Esophagus muscularis mucosa (tissue), 4 donors: ENCODE data around the gene SPDYE5. TPM values are rescaled to one million over a fixed set of nuclear protein-coding genes. Genes with fewer than 3 reads are reported as not detected.

Experiments
- DNase-seq: peaks from one replicate; pipeline ENCODE4 v3.0.0-alpha.2; 2017; ENCODE audit errors: extremely low spot score
- H3K27ac ChIP-seq, 4 donors: fragments of 200-600 bp; sonication (generic); replicated peaks in 1 of 4; 1 replicate in 3 of 4; 2 replicates in 1 of 4; pipeline ENCODE4 v1.5.1; 2016 to 2019; ENCODE audit warnings: mild to moderate bottlenecking in 1 of 4
- H3K27me3 ChIP-seq, 4 donors: fragments of 200-600 bp; sonication (generic); one replicate each; pipeline versions ENCODE4 v1.5.1 to v1.6.0; 2016 to 2019
- H3K36me3 ChIP-seq, 4 donors: fragments of 200-600 bp; sonication (generic); one replicate each; pipeline ENCODE4 v1.5.1; 2016 to 2019
- H3K4me1 ChIP-seq, 4 donors: fragments of 200-600 bp; sonication (generic); one replicate each; pipeline ENCODE4 v1.5.1; 2016 to 2019
- H3K4me3 ChIP-seq, 4 donors: fragments of 200-600 bp; sonication (generic); 1 replicate in 2 of 4; 2 replicates in 2 of 4; pipeline ENCODE4 v1.5.1; 2016 to 2019; ENCODE audit warnings: mild to moderate bottlenecking in 4 of 4, moderate library complexity in 1 of 4
- H3K9me3 ChIP-seq, 4 donors: fragments of 200-600 bp; sonication (generic); 1 replicate in 3 of 4; 2 replicates in 1 of 4; pipeline ENCODE4 v1.5.1; 2016 to 2019
- CTCF ChIP-seq, 3 experiments: fragments of 200-600 bp in 2 of 3; fragments of 450-650 bp in 1 of 3; sonication (generic) in 2 of 3; IDR thresholded peaks; one replicate each; pipeline ENCODE4 v1.5.1; 2017 to 2019; ENCODE audit warnings: antibody characterized with exemption in 3 of 3, mild to moderate bottlenecking in 2 of 3, moderate library complexity in 1 of 3
- EP300 ChIP-seq: sonication (generic); formaldehyde crosslinking; IDR thresholded peaks from one replicate; pipeline ENCODE4 v1.6.1; 2017; ENCODE audit warnings: antibody characterized with exemption
- POLR2A ChIP-seq: fragments of 450-650 bp; IDR thresholded peaks from one replicate; pipeline ENCODE4 v1.6.1; 2017; ENCODE audit warnings: antibody characterized with exemption, moderate library complexity, mild to moderate bottlenecking, low read depth
- POLR2AphosphoS5 ChIP-seq, 2 donors: sonication (generic); formaldehyde crosslinking; IDR thresholded peaks; one replicate each; pipeline ENCODE4 v1.6.1; 2017; ENCODE audit warnings: antibody characterized with exemption in 2 of 2
- WGBS: methylation state at CpG from one replicate; pipeline ENCODE4 v1.1.5; 2018; 5-methylcytosine and 5-hydroxymethylcytosine counted together
- intact Hi-C: fragments of 100-400 bp; cut with DNase I; formaldehyde crosslinking; loops from one replicate; pipeline ENCODE4 v1.15.1; 2023
- small RNA-seq, 3 donors: library from RNA; depleted of rRNA; stranded (forward); fragments of <200 nt; gene quantifications; one replicate each; pipeline ENCODE3, GENCODE V24; 2016
- total RNA-seq, 4 donors: library from RNA; depleted of rRNA; stranded (reverse); fragments of >200 nt; gene quantifications; one replicate each; pipeline versions ENCODE4 v1.1.0 to v1.2.1, GENCODE V29; 2016

SPDYE5 gene
- total RNA-seq, 4 donors from 2014 or later, result not detected

DNA sequence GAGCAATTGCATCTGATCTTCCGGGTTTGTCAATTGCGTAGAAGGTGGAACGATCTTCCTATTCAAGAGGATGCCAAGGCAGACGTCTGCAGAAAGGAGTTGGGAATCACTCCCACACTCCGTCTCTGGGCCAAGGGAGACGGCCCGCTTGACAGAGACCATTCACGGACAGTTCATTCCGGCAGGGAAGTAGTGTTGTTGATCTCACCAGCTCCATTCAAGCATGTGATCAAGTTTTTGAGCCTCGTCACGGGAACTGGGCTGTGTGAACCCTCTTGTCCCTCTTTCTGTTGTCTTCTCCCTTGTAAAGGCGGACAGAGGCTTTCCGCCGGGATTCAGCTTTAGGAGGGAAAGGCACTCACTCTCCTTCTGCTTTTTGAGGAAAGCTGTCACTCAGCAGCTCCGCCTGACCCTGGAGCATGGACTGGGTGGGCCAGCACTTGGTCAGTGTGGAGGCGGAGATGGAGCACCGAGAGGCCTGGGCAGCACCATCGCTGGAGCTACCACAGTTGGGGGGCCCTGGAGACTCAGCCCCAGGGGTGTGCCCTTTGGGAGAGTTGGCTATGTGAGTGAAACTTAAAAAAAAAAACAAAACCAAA, 44.9 kb downstream of the SPDYE5 start:
- intact Hi-C loops, result no loop called here
- Histone ChIP-seq H3K27me3 (no peaks in the 10 kb centered on the region), H3K36me3 (peaks cover 30 to 70% (median 62%) of the 10 kb centered on the region in 4 donors), H3K9me3 (no peaks in the 10 kb centered on the region), H3K4me1 (no peaks in the 10 kb centered on the region), H3K4me3 (no peak overlapping the region), H3K27ac (no peak overlapping the region)
- TF ChIP-seq POLR2AphosphoS5 (IDR thresholded peaks at IDR 0.05), result no peak
- TF ChIP-seq EP300, result no peak
- TF ChIP-seq CTCF (IDR thresholded peaks at IDR 0.05), result no peak
- TF ChIP-seq POLR2A, result no peak
- DNase-seq, result no peak
- WGBS, result 91% methylated on average over 18 of the region's 18 CpGs

GRCh38 chr7:75537731-75538130, 45.6 kb downstream of the SPDYE5 start:
- 90% methylated on average over 5 of the region's 5 CpGs for WGBS
- Histone ChIP-seq H3K36me3 (peaks cover 31 to 77% (median 68%) of the 10 kb centered on the region in 4 donors), H3K4me1 (no peaks in the 10 kb centered on the region), H3K4me3 (no peak overlapping the region), H3K27me3 (no peaks in the 10 kb centered on the region), H3K27ac (no peak overlapping the region), H3K9me3 (no peaks in the 10 kb centered on the region)
- DNase-seq, result no peak
- TF ChIP-seq EP300 (no peak), CTCF (IDR thresholded peaks at IDR 0.05) (no peak), POLR2AphosphoS5 (IDR thresholded peaks at IDR 0.05) (no peak), POLR2A (no peak)
- intact Hi-C loops, result no loop called here

DNA sequence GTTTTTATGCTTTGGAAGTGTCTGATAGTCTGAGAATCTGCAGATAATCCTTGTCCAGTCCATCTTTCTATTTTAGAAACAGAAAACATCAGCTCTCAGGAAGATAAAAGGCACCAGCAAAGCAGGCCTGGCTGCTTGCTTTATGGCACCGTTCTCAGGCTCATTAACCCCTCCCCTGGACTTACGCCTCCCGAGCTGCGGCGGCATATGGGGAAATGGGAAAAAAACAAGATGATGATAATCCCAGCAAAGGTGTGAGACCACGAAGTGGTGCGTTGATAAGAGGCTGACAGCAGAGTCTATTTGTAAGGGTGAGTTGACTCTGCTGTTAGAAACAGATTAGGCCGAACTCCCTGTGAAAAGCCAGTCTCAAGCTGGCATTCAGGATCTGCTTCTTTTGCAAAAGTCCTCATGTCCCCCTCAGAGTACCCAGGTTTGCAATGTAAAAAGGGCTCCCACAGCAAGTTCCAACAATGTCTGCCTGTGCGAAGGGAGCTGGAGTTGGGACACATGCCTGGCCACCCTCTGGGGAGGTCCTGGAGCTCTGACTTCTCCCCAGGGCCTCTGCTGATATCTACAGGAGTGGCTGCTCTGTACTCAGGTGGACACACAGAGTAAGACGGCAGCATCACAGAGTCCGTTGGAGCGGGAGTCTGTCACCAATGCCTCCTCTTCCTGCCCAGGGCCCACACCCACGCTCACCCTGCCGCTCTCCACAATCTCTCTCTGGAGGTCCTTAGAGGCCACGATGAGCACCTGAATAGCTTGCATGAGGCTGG, 54.3 kb downstream of the SPDYE5 start:
- Histone ChIP-seq H3K9me3 (no peaks in the 10 kb centered on the region), H3K4me1 (no peaks in the 10 kb centered on the region), H3K27ac (no peak overlapping the region), H3K4me3 (no peak overlapping the region), H3K27me3 (no peaks in the 10 kb centered on the region), H3K36me3 (peaks cover 30 to 99% (median 86%) of the 10 kb centered on the region in 4 donors)
- intact Hi-C loops, result no loop called here
- WGBS, result 77% methylated on average over 15 of the region's 15 CpGs
- no peak for TF ChIP-seq CTCF (IDR thresholded peaks at IDR 0.05)
- no peak for TF ChIP-seq EP300
- TF ChIP-seq POLR2A, result no peak
- TF ChIP-seq POLR2AphosphoS5 (IDR thresholded peaks at IDR 0.05), result no peak
- DNase-seq, result no peak

Small RNA genes lying within 50 kb of the gene (small RNA-seq; reads per million reads assigned to genes)
- gene AC211429.1 (0 reads per million in 3 donors), gene RF00019 (0 reads per million in 3 donors)

Other genes with a start within 250 kb of the SPDYE5 start
- gene TRIM73, start 96.7 kb upstream of the SPDYE5 start, total RNA-seq, result 1 to 10 TPM in 1 of 4 donors, under 1 TPM in 3; 0.69 to 1.7 (median 0.77) TPM
- 10 to 100 TPM; 15.5 to 29.1 (median 25.1) TPM for gene POM121C, start 6.0 kb upstream of the SPDYE5 start, total RNA-seq
- 10 to 100 TPM; 15.8 to 33.2 (median 22.8) TPM for gene HIP1, start 246.6 kb downstream of the SPDYE5 start, total RNA-seq